Measurements from ENCODE around the gene SPRY1.

DNA sequence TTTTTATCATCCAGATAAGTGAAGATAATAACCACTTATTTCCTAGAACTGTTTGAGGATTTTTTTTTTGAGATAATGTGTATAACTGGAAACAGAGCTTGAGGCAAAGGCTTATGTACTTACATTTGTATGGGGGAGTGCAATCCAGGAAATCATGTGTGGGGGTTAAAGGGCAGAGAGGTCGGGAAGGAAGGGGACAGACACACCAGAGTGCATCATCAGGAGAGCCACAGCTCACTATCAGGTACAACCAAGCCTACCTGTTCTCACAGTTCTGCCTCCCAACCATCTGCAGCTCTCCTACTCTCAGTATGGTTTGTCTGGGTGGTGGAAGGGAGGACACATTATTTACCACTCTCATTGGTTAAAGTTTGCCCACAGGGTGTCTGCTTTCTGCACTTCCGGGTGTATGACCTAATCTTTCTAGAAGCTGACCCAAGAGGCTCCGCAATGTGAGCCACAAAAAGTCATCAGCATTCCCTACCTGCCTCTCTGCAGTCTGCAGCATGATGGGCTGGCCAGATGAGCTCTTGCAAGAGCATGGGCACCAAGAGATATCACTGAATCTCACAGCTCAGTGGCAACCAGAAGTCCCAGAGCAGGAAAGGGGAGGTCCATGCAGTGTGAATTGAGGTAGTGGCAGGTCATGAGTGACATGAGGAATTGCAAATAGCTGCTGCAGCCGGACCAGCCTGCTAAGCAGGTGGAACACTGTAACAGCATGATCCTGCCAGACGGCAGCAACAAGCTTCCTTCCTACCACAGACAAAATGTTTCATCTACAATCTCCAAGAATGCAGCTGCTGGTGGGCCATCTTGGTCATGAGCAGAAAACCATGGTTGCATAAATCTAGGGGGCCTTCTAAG is 36.9 kb upstream of the SPRY1 start:
- TF ChIP-seq POLR2A (IDR thresholded peaks at IDR 0.05) = no peak
- TF ChIP-seq, protein P1, sequence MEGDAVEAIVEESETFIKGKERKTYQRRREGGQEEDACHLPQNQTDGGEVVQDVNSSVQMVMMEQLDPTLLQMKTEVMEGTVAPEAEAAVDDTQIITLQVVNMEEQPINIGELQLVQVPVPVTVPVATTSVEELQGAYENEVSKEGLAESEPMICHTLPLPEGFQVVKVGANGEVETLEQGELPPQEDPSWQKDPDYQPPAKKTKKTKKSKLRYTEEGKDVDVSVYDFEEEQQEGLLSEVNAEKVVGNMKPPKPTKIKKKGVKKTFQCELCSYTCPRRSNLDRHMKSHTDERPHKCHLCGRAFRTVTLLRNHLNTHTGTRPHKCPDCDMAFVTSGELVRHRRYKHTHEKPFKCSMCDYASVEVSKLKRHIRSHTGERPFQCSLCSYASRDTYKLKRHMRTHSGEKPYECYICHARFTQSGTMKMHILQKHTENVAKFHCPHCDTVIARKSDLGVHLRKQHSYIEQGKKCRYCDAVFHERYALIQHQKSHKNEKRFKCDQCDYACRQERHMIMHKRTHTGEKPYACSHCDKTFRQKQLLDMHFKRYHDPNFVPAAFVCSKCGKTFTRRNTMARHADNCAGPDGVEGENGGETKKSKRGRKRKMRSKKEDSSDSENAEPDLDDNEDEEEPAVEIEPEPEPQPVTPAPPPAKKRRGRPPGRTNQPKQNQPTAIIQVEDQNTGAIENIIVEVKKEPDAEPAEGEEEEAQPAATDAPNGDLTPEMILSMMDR (IDR thresholded peaks at IDR 0.05) = no peak
